AG09319 (cell line): ENCODE measurements around the gene GINS3.
"Not testable (repeated sequence)": the region's sequence is repeated elsewhere in the genome, so short reads cannot be mapped to it uniquely, and the experiment has no call there.

Experiments
- DNase-seq: peaks from one replicate; pipeline ENCODE4 v3.0.0-alpha.2; 2010; ENCODE audit warnings: low read depth; ENCODE audit errors: extremely low read depth
- CTCF ChIP-seq: IDR thresholded peaks from 2 replicates; pipeline ENCODE4 v1.5.1; 2011; ENCODE audit warnings: low read depth, mild to moderate bottlenecking, inconsistent platforms, low read length, moderate library complexity

GINS3 gene

GRCh38 chr16:58389724-58390123, 2.5 kb upstream of the GINS3 start:
- TF ChIP-seq CTCF = no peak
- DNase-seq = no peak

- no peak for DNase-seq
- no peak for TF ChIP-seq CTCF
Measured at GRCh38 chr16:58393138-58393504, 850 bp downstream of the GINS3 start.

GRCh38 chr16:58396897-58397296, 4.6 kb downstream of the GINS3 start:
- not testable (repeated sequence) for DNase-seq

GRCh38 chr16:58399718-58400633, 7.7 kb downstream of the GINS3 start:
- DNase-seq = no peak
- TF ChIP-seq CTCF = no peak

- DNase-seq = not testable (repeated sequence)
Measured at GRCh38 chr16:58401305-58401704, 9.0 kb downstream of the GINS3 start.

- DNase-seq = no peak
- TF ChIP-seq CTCF = no peak
Measured at GRCh38 chr16:58402796-58403195, 10.5 kb downstream of the GINS3 start.

- TF ChIP-seq CTCF = no peak
- DNase-seq = peak; percentile 45
Measured at GRCh38 chr16:58409316-58409973, 17.2 kb downstream of the GINS3 start.

- no peak for TF ChIP-seq CTCF
- DNase-seq = no peak
Measured at GRCh38 chr16:58411336-58411735, 19.1 kb downstream of the GINS3 start.
